Stimulated activated CD8-positive, alpha-beta memory T cell treated with anti-CD3 and anti-CD28 coated beads, Interleukin-4, amount 100 ng/mL, for 1 hour (primary cell): ENCODE results near the gene VDR.

Experiments
- DNase-seq, 2 donors: peaks; one replicate each; pipeline ENCODE4 v3.0.0-alpha.2; 2020; ENCODE audit warnings: low read depth in 2 of 2, low spot score in 1 of 2

VDR gene

GRCh38 chr12:47833591-47834012, 71.2 kb downstream of the VDR start:
- DNase-seq: no peak

- DNase-seq: no peak
Observed at GRCh38 chr12:47832263-47832933, 72.4 kb downstream of the VDR start.

GRCh38 chr12:47829584-47829983, 75.2 kb downstream of the VDR start:
- DNase-seq: no peak

- DNase-seq: no peak
Observed at GRCh38 chr12:47828976-47829482, 75.8 kb downstream of the VDR start.

- DNase-seq: no peak
Observed at GRCh38 chr12:47828008-47828975, 76.5 kb downstream of the VDR start.

GRCh38 chr12:47825173-47825639, 79.6 kb downstream of the VDR start:
- DNase-seq: no peak

- DNase-seq: no peak
Observed at GRCh38 chr12:47824635-47825034, 80.2 kb downstream of the VDR start.

GRCh38 chr12:47824198-47824597, 80.6 kb downstream of the VDR start:
- no peak for DNase-seq

- DNase-seq: no peak
Observed at GRCh38 chr12:47823422-47824086, 81.2 kb downstream of the VDR start.

- DNase-seq: no peak
Observed at GRCh38 chr12:47822863-47823262, 81.9 kb downstream of the VDR start.

GRCh38 chr12:47822401-47822800, 82.4 kb downstream of the VDR start:
- no peak for DNase-seq

GRCh38 chr12:47821346-47821706, 83.5 kb downstream of the VDR start:
- DNase-seq: no peak

- no peak for DNase-seq
Observed at GRCh38 chr12:47820631-47821345, 84.0 kb downstream of the VDR start.

- DNase-seq: peak in 1 of 2 donors; percentile 49
Observed at GRCh38 chr12:47819896-47820630, 84.7 kb downstream of the VDR start, which contains the start of gene HDAC7. HDAC7 (minus strand) TSS chr12:47819903; CDS start chr12:47819785, 118 bp downstream.

GRCh38 chr12:47819138-47819895, 85.5 kb downstream of the VDR start:
- no peak for DNase-seq

GRCh38 chr12:47818467-47819137, 86.2 kb downstream of the VDR start:
- DNase-seq: no peak

GRCh38 chr12:47818007-47818376, 86.8 kb downstream of the VDR start:
- DNase-seq: no peak

- DNase-seq: no peak
Observed at GRCh38 chr12:47817272-47818006, 87.4 kb downstream of the VDR start.
